WTC11 (cell line): Measurements from ENCODE around the gene TMEM181. TPM values are rescaled to one million over a fixed set of nuclear protein-coding genes. Genes with fewer than 3 reads are reported as not detected.
A peak's percentile ranks its signal among the peaks of the same experiment; 100 is the strongest.

Source experiments
- ATAC-seq: fragments of 200-7000 bp; cut with Tn5 transposase; 2 replicates; pipeline ENCODE4 v1.10.0; 2021; ENCODE audit warnings: mild to moderate bottlenecking, moderate library complexity
- Bru-seq: library from RNA; stranded (reverse); fragments of 400-500 nt; gene quantifications from one replicate; lab custom pipeline; 2021; lab: Mats Ljungman, UMichigan
- CTCF ChIA-PET: fragments of 300-600 bp; sonication (Branson Sonifier 250); formaldehyde crosslinking; loops from one replicate; lab custom pipeline; 2021; ENCODE audit warnings: antibody characterized with exemption; lab: Charles Lee
- POLR2A ChIA-PET: fragments of 350-600 bp; sonication (Branson Sonifier 250); formaldehyde crosslinking; loops from one replicate; lab custom pipeline; 2021; ENCODE audit warnings: antibody characterized with exemption; lab: Charles Lee
- DNase-seq: peaks from one replicate; pipeline ENCODE4 v3.0.0; 2021; ENCODE audit warnings: low spot score
- H3K27ac Mint-ChIP-seq: 2 replicates; pipeline ENCODE4 v1.8.0; 2021; ENCODE audit warnings: mixed read lengths
- H3K27me3 Mint-ChIP-seq: 2 replicates; pipeline ENCODE4 v1.8.0; 2021; ENCODE audit warnings: low read depth, mild to moderate bottlenecking, moderate library complexity, mixed read lengths
- H3K36me3 Mint-ChIP-seq: 2 replicates; pipeline ENCODE4 v1.8.0; 2021; ENCODE audit warnings: mixed read lengths
- H3K4me1 Mint-ChIP-seq: 2 replicates; pipeline ENCODE4 v1.8.0; 2022; ENCODE audit warnings: mixed read lengths
- H3K4me3 Mint-ChIP-seq: 2 replicates; pipeline ENCODE4 v1.8.0; 2021; ENCODE audit warnings: mild to moderate bottlenecking, moderate library complexity, mixed read lengths
- H3K9me3 Mint-ChIP-seq: 2 replicates; pipeline ENCODE4 v1.8.0; 2021; ENCODE audit warnings: mixed read lengths
- CREM ChIP-seq: sonication (generic); formaldehyde crosslinking; IDR thresholded peaks from 2 replicates; pipeline ENCODE4 v1.8.1; 2022; ENCODE audit warnings: mild to moderate bottlenecking, missing genetic modification reagents, moderate library complexity
- E2F1 ChIP-seq: sonication (generic); formaldehyde crosslinking; IDR thresholded peaks from 2 replicates; pipeline ENCODE4 v1.8.0; 2022; ENCODE audit warnings: mild to moderate bottlenecking, missing genetic modification reagents
- ERG ChIP-seq: fragments of 250-450 bp; sonication (Bioruptor Pico); IDR thresholded peaks from 2 replicates; pipeline ENCODE4 v1.8.0; 2021; ENCODE audit warnings: mild to moderate bottlenecking
- ESRRA ChIP-seq: sonication (generic); formaldehyde crosslinking; IDR thresholded peaks from 2 replicates; pipeline ENCODE4 v1.8.1; 2022; ENCODE audit warnings: mild to moderate bottlenecking, missing genetic modification reagents, borderline replicate concordance
- FOXK1 ChIP-seq: sonication (generic); formaldehyde crosslinking; IDR thresholded peaks from 2 replicates; pipeline ENCODE4 v1.8.0; 2022; ENCODE audit warnings: mild to moderate bottlenecking, moderate library complexity, missing genetic modification reagents
- GABPB1 ChIP-seq: sonication (generic); formaldehyde crosslinking; IDR thresholded peaks from 2 replicates; pipeline ENCODE4 v1.8.1; 2023; ENCODE audit warnings: mild to moderate bottlenecking, missing genetic modification reagents
- IRF2 ChIP-seq: sonication (generic); formaldehyde crosslinking; IDR thresholded peaks from 2 replicates; pipeline ENCODE4 v1.8.0; 2022; ENCODE audit warnings: low read depth, missing genetic modification reagents, borderline replicate concordance
- KAT7 ChIP-seq: sonication (generic); formaldehyde crosslinking; IDR thresholded peaks from 2 replicates; pipeline ENCODE4 v1.8.1; 2023; ENCODE audit warnings: missing genetic modification reagents, mild to moderate bottlenecking, borderline replicate concordance
- NFE2L1 ChIP-seq: sonication (generic); formaldehyde crosslinking; IDR thresholded peaks from 2 replicates; pipeline ENCODE4 v1.8.1; 2023; ENCODE audit warnings: missing genetic modification reagents
- NFYB ChIP-seq: sonication (generic); formaldehyde crosslinking; conservative IDR thresholded peaks from 2 replicates; pipeline ENCODE4 v1.8.0; 2022; ENCODE audit warnings: low read depth, missing genetic modification reagents
- OVOL2 ChIP-seq: fragments of 250-450 bp; sonication (Bioruptor Pico); IDR thresholded peaks from 2 replicates; pipeline ENCODE4 v1.9.0; 2021; ENCODE audit warnings: mild to moderate bottlenecking, borderline replicate concordance
- RELA ChIP-seq: sonication (generic); formaldehyde crosslinking; IDR thresholded peaks from 2 replicates; pipeline ENCODE4 v1.8.1; 2022; ENCODE audit warnings: missing genetic modification reagents, mild to moderate bottlenecking, borderline replicate concordance
- SOX15 ChIP-seq: fragments of 250-450 bp; sonication (Bioruptor Pico); IDR thresholded peaks from 2 replicates; pipeline ENCODE4 v1.9.0; 2021; ENCODE audit warnings: mild to moderate bottlenecking
- SP1 ChIP-seq: sonication (generic); formaldehyde crosslinking; conservative IDR thresholded peaks from 2 replicates; pipeline ENCODE4 v1.8.1; 2022; ENCODE audit warnings: missing genetic modification reagents
- STAT6 ChIP-seq: sonication (generic); formaldehyde crosslinking; conservative IDR thresholded peaks from 2 replicates; pipeline ENCODE4 v1.8.1; 2023; ENCODE audit warnings: mild to moderate bottlenecking, low read depth, missing genetic modification reagents, moderate library complexity
- TEAD1 ChIP-seq: sonication (generic); formaldehyde crosslinking; IDR thresholded peaks from 2 replicates; pipeline ENCODE4 v1.8.0; 2022; ENCODE audit warnings: mild to moderate bottlenecking, missing genetic modification reagents
- ZMAT4 ChIP-seq: fragments of 250-450 bp; sonication (Bioruptor Pico); IDR thresholded peaks from 2 replicates; pipeline ENCODE4 v1.9.0; 2021; ENCODE audit warnings: mild to moderate bottlenecking
- ZNF232 ChIP-seq: sonication (generic); formaldehyde crosslinking; IDR thresholded peaks from 2 replicates; pipeline ENCODE4 v1.8.0; 2022; ENCODE audit warnings: mild to moderate bottlenecking, missing genetic modification reagents
- ZNF416 ChIP-seq: fragments of 250-450 bp; sonication (Bioruptor Pico); IDR thresholded peaks from 2 replicates; pipeline ENCODE4 v1.9.0; 2021; ENCODE audit warnings: mild to moderate bottlenecking, inconsistent platforms
- ZNF423 ChIP-seq: fragments of 250-450 bp; sonication (Bioruptor Pico); IDR thresholded peaks from 2 replicates; pipeline ENCODE4 v2.1.2; 2022; ENCODE audit warnings: mild to moderate bottlenecking, moderate library complexity
- long read RNA-seq, 3 experiments: library from RNA in 1 of 3; library from capped mRNA in 1 of 3; library from polyadenylated mRNA in 1 of 3; unstranded in 2 of 3; stranded (forward) in 1 of 3; transcript quantifications; one replicate each; pipeline ENCODE4 v2.0.0, GENCODE V29; 2021
- total RNA-seq: library from RNA; stranded (reverse); gene quantifications from 3 replicates; pipeline ENCODE4 v1.2.3, GENCODE V29; 2021
- TF ChIP-seq, protein P1 (sequence below): sonication (generic); formaldehyde crosslinking; IDR thresholded peaks from 2 replicates; pipeline ENCODE4 v1.8.1; 2022; ENCODE audit warnings: mild to moderate bottlenecking, missing genetic modification reagents, moderate library complexity, borderline replicate concordance
- TF ChIP-seq, protein P2 (sequence below): sonication (generic); formaldehyde crosslinking; IDR thresholded peaks from 2 replicates; pipeline ENCODE4 v1.8.0; 2023; ENCODE audit warnings: missing genetic modification reagents
- TF ChIP-seq, protein P3 (sequence below): sonication (generic); formaldehyde crosslinking; IDR thresholded peaks from 2 replicates; pipeline ENCODE4 v1.8.1; 2022; ENCODE audit warnings: low read depth, mild to moderate bottlenecking, moderate library complexity, missing genetic modification reagents, borderline replicate concordance

TMEM181 gene, protein sequence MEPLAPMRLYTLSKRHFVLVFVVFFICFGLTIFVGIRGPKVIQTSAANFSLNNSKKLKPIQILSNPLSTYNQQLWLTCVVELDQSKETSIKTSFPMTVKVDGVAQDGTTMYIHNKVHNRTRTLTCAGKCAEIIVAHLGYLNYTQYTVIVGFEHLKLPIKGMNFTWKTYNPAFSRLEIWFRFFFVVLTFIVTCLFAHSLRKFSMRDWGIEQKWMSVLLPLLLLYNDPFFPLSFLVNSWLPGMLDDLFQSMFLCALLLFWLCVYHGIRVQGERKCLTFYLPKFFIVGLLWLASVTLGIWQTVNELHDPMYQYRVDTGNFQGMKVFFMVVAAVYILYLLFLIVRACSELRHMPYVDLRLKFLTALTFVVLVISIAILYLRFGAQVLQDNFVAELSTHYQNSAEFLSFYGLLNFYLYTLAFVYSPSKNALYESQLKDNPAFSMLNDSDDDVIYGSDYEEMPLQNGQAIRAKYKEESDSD
- total RNA-seq, result 18.8 to 22.1 TPM (median 21.2 TPM) in 3 replicates
- Bru-seq, nascent RNA, result percentile 79 among the genes with signal in this experiment
- long read RNA-seq, experiment 1, full-length matches to known transcripts, result 9 of 142 reads
- long read RNA-seq, experiment 1, partial matches to known transcripts, result 17 of 142 reads
- long read RNA-seq, experiment 1, other reads (novel, unspliced or antisense), result 116 of 142 reads
- long read RNA-seq, experiment 2, full-length matches to known transcripts, result 1 of 34 reads
- long read RNA-seq, experiment 2, partial matches to known transcripts, result 3 of 34 reads
- long read RNA-seq, experiment 2, other reads (novel, unspliced or antisense), result 30 of 34 reads
- long read RNA-seq, experiment 3, partial matches to known transcripts, result 0 of 1 reads
- long read RNA-seq, experiment 3, other reads (novel, unspliced or antisense), result 1 of 1 reads

DNA sequence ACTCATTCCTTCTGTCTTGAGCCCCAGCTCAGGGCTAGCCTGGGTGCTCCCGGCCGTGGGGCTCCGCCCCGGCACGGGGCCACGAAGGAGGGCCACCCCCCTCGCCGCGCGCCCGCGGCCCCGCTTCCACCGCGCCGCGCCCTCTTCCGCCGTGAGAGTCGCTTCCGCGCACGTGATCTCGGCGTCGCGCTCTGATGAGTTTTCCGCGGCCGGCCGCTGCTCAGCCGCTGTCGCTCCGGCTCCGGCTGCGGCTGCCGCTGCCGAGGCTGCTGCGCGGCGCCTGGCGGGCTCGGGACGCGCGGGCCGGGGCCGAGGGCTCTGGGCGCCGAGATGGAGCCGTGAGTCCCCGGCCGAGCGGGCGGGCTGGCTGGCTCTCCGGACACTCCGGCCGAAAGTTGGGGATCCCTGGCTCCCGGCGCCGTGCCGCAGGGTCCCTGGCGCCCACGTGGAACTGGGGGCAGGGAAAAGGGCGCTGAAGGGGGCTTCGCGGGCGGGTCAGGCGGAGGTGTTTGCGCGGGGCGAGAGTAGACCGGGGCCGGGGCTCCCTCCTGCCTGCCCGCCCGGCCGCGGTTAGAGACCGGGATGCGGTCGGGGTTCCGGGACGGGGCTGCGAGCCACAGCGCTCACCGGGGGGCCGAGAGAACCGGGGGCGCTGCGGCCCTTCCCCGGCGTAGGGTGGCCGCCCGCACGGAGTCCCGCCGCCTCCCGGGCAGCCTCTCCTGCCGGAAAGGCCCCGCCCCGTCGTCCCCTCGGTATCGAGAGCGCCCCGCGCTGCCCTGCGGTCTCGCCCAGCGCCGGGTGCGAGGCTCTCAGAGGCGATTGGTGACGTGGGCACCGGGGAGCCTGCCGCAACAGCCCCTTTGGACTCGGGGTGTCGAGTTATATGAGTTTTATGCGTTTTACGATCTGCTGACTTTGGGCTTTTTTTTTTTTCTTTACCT, at the start of gene TMEM181:
Gene TMEM181 (plus strand): TSS at position 197 of the 941 bp plus-strand sequence. CDS start 134 bp downstream, at position 331.
- Mint-ChIP-seq H3K4me1 (peaks cover 27% of the 10 kb centered on the region), H3K4me3 (peak within 1 kb of the TSS; percentile 92), H3K27ac (peak within 1 kb of the TSS; percentile 93), H3K9me3 (no peaks in the 10 kb centered on the region), H3K36me3 (no peaks in the 10 kb centered on the region), H3K27me3 (no peaks in the 10 kb centered on the region)
- DNase-seq (peak; percentile 76), ATAC-seq (peak; percentile 74)
- ChIA-PET POLR2A (interaction anchor here (0.8 kb wide), 1 partner anchor 24 kb away, joined by 4 read pairs; no protein-coding TSS in a partner anchor), CTCF (interaction anchor here (1.7 to 4.5 kb wide), 2 partner anchors 41 to 45 kb away, joined by 4 to 16 read pairs; no protein-coding TSS in a partner anchor)
- TF ChIP-seq OVOL2 (CRISPR knock-in tag), result no peak
- TF ChIP-seq NFYB, result no peak
- TF ChIP-seq E2F1 (CRISPR knock-in tag), result 0 out of 2 replicates have a peak, but pooled peaks have one; percentile 28
- TF ChIP-seq ZNF416 (CRISPR knock-in tag), result 0 out of 2 replicates have a peak, but pooled peaks have one; percentile 35
- peak; percentile 62 for TF ChIP-seq GABPB1 (CRISPR knock-in tag)
- peak; percentile 67 for TF ChIP-seq FOXK1 (CRISPR knock-in tag)
- peak; percentile 95 for TF ChIP-seq CREM (CRISPR knock-in tag)
- TF ChIP-seq ZNF232 (CRISPR knock-in tag), result peak; percentile 53; the same call in 1 of the 2 replicates
- no peak for TF ChIP-seq RELA (CRISPR knock-in tag)
- TF ChIP-seq, protein P1, sequence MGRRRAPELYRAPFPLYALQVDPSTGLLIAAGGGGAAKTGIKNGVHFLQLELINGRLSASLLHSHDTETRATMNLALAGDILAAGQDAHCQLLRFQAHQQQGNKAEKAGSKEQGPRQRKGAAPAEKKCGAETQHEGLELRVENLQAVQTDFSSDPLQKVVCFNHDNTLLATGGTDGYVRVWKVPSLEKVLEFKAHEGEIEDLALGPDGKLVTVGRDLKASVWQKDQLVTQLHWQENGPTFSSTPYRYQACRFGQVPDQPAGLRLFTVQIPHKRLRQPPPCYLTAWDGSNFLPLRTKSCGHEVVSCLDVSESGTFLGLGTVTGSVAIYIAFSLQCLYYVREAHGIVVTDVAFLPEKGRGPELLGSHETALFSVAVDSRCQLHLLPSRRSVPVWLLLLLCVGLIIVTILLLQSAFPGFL, result no peak; the same call in 1 of the 2 replicates
- TF ChIP-seq ESRRA (CRISPR knock-in tag), result no peak
- no peak for TF ChIP-seq ZMAT4 (CRISPR knock-in tag)
- no peak for TF ChIP-seq ERG
- TF ChIP-seq SOX15 (CRISPR knock-in tag), result no peak
- TF ChIP-seq ZNF423, result no peak
- TF ChIP-seq, protein P2, sequence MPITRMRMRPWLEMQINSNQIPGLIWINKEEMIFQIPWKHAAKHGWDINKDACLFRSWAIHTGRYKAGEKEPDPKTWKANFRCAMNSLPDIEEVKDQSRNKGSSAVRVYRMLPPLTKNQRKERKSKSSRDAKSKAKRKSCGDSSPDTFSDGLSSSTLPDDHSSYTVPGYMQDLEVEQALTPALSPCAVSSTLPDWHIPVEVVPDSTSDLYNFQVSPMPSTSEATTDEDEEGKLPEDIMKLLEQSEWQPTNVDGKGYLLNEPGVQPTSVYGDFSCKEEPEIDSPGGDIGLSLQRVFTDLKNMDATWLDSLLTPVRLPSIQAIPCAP, result no peak
- TF ChIP-seq, protein P3, sequence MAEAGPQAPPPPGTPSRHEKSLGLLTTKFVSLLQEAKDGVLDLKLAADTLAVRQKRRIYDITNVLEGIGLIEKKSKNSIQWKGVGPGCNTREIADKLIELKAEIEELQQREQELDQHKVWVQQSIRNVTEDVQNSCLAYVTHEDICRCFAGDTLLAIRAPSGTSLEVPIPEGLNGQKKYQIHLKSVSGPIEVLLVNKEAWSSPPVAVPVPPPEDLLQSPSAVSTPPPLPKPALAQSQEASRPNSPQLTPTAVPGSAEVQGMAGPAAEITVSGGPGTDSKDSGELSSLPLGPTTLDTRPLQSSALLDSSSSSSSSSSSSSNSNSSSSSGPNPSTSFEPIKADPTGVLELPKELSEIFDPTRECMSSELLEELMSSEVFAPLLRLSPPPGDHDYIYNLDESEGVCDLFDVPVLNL, result no peak
- TF ChIP-seq NFE2L1, result no peak
- peak; percentile 73 for TF ChIP-seq SP1 (CRISPR knock-in tag)
- no peak for TF ChIP-seq IRF2 (CRISPR knock-in tag)
- TF ChIP-seq TEAD1 (CRISPR knock-in tag), result peak; percentile 60; the same call in 1 of the 2 replicates
- no peak for TF ChIP-seq STAT6 (CRISPR knock-in tag)
- peak; percentile 62; the same call in 1 of the 2 replicates for TF ChIP-seq KAT7 (CRISPR knock-in tag)
